ENCODE data around the gene SUCO.

DNA sequence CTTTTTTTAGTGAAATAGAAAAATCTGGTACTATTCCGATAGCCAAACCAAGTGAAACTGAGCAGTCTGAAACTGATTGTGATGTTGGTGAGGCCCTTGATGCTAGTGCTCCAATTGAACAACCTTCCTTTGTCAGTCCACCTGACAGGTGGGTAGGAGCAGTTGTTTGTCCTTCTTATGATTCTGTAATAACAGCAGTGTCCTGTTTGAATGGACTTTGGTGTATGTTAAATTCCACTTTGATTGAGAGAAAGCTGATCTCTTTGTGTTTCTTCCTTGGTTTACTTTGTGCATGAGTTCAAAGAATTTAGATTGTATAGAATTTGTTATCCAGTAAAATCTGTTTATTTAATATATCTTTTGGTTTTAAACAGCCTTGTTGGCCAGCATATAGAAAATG, 24.3 kb downstream of the SUCO start:
- TF ChIP-seq, protein P1, sequence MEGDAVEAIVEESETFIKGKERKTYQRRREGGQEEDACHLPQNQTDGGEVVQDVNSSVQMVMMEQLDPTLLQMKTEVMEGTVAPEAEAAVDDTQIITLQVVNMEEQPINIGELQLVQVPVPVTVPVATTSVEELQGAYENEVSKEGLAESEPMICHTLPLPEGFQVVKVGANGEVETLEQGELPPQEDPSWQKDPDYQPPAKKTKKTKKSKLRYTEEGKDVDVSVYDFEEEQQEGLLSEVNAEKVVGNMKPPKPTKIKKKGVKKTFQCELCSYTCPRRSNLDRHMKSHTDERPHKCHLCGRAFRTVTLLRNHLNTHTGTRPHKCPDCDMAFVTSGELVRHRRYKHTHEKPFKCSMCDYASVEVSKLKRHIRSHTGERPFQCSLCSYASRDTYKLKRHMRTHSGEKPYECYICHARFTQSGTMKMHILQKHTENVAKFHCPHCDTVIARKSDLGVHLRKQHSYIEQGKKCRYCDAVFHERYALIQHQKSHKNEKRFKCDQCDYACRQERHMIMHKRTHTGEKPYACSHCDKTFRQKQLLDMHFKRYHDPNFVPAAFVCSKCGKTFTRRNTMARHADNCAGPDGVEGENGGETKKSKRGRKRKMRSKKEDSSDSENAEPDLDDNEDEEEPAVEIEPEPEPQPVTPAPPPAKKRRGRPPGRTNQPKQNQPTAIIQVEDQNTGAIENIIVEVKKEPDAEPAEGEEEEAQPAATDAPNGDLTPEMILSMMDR (IDR thresholded peaks at IDR 0.05), result no peak
- no peak for TF ChIP-seq POLR2A (IDR thresholded peaks at IDR 0.05)
